CD4-positive, alpha-beta T cell treated with Interleukin-17A for 1 hour (primary cell): ENCODE results near the gene ZP2.
"Not testable (repeated sequence)": the region's sequence is repeated elsewhere in the genome, so short reads cannot be mapped to it uniquely, and the experiment has no call there.

Experiments used
- DNase-seq: peaks from one replicate; pipeline ENCODE4 v3.0.0-alpha.2; 2020

The ZP2 gene

GRCh38 chr16:21211486-21211885, at the start of gene ZP2:
ZP2 (minus strand) TSS chr16:21211574; CDS start chr16:21211547, 27 bp downstream.
- no peak for DNase-seq

GRCh38 chr16:21257284-21257683, 45.9 kb upstream of the ZP2 start:
- no peak for DNase-seq

- DNase-seq: no peak
Measured at GRCh38 chr16:21256636-21257035, 45.3 kb upstream of the ZP2 start.

GRCh38 chr16:21253470-21253869, 42.1 kb upstream of the ZP2 start:
- DNase-seq: no peak

GRCh38 chr16:21250072-21250923, 38.9 kb upstream of the ZP2 start:
- DNase-seq: no peak

- not testable (repeated sequence) for DNase-seq
Measured at GRCh38 chr16:21248179-21248578, 36.8 kb upstream of the ZP2 start.

- DNase-seq: no peak
Measured at GRCh38 chr16:21244518-21245215, 33.3 kb upstream of the ZP2 start.

GRCh38 chr16:21242756-21243155, 31.4 kb upstream of the ZP2 start:
- DNase-seq: no peak

- no peak for DNase-seq
Measured at GRCh38 chr16:21239646-21240045, 28.3 kb upstream of the ZP2 start.

GRCh38 chr16:21236831-21237230, 25.5 kb upstream of the ZP2 start:
- no peak for DNase-seq

GRCh38 chr16:21235199-21235585, 23.8 kb upstream of the ZP2 start:
- no peak for DNase-seq

GRCh38 chr16:21233521-21234150, 22.3 kb upstream of the ZP2 start, which contains the start of gene ANKS4B:
ANKS4B (plus strand) TSS chr16:21233699; CDS start chr16:21233738, 39 bp downstream.
- no peak for DNase-seq

GRCh38 chr16:21233045-21233520, 21.7 kb upstream of the ZP2 start:
- no peak for DNase-seq

- DNase-seq: no peak
Measured at GRCh38 chr16:21228361-21228872, 17.0 kb upstream of the ZP2 start.

- no peak for DNase-seq
Measured at GRCh38 chr16:21227866-21228265, 16.5 kb upstream of the ZP2 start.

- no peak for DNase-seq
Measured at GRCh38 chr16:21226749-21227148, 15.4 kb upstream of the ZP2 start.

- DNase-seq: no peak
Measured at GRCh38 chr16:21224800-21225199, 13.4 kb upstream of the ZP2 start.

GRCh38 chr16:21223787-21224186, 12.4 kb upstream of the ZP2 start:
- no peak for DNase-seq

GRCh38 chr16:21222495-21223337, 11.3 kb upstream of the ZP2 start:
- DNase-seq: no peak

GRCh38 chr16:21219551-21219950, 8.2 kb upstream of the ZP2 start:
- no peak for DNase-seq

GRCh38 chr16:21218153-21218552, 6.8 kb upstream of the ZP2 start:
- DNase-seq: no peak

- no peak for DNase-seq
Measured at GRCh38 chr16:21217121-21217520, 5.7 kb upstream of the ZP2 start.
